ENCODE data around the gene RPL22L1. TPM values are rescaled to one million over a fixed set of nuclear protein-coding genes. Genes with fewer than 3 reads are reported as not detected.

The RPL22L1 gene
- total RNA-seq, 1 donor from 2014 or later: 95.6 TPM

DNA sequence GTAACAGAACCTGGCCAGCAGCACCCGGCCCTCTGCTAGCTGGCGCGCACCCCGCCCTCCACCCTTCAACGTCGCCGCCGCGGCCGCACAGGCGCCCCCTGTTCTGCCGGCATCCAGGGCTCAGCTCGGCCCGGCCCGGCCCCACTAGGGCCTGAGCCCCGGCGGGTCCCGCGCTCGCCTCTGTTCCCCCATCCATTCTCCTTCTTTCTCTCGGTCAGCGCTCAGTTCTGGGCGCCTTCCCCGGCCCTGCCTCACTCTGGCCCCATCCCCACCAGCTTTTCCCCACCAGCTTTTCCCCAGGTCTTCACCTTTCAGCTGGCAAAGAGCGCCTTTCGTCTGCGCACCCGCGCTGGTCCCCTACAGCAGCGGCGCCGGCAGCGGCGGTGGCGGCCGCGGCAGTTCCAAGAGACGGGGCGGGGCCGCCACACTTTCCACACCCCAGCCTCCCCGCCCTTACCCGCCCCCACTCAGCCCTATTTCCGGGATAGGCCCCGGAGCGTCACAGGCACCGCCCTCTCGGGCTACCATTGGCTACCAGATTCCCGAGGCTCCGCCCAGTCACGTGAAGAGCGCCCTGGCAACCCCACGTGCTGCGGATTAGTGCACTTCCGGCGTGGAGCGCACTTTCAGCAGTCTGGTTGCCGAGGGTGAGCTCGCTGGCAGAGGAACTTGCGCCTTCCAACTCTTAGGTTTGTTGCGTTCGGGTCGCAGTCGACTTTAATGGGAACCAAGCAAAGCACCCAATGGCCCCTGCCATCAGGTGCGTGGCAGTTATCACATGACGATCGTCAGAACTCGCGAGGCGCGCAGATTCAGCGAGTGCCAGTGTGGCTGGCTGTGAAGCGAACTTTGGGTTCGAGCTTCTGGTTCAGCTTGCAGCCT, 38.5 kb upstream of the RPL22L1 start, which contains the start of gene EIF5A2:
EIF5A2 (minus strand) TSS at position 403 of the 882 bp plus-strand sequence. CDS start 831 bp downstream, outside the sequence.
- H3K4me1 Mint-ChIP-seq (ENCODE audit: low read depth, unreplicated experiment): peaks cover 2% of the 10 kb centered on the region
- no peaks in the 10 kb centered on the region for H3K36me3 Mint-ChIP-seq (ENCODE audit: low read depth, unreplicated experiment)
- Histone ChIP-seq H3K4me1 (ENCODE audit: insufficient read depth, low read length) (peaks cover 7% of the 10 kb centered on the region), H3K9ac (ENCODE audit: low read length) (peak within 1 kb of the TSS; percentile 89), H2AFZ (ENCODE audit: low read depth, low read length) (peak within 1 kb of the TSS; percentile 89), H3K9me3 (ENCODE audit: insufficient read depth, low read depth, low read length) (peaks cover 11% of the 10 kb centered on the region), H3K4me3 (ENCODE audit: insufficient read depth, low read depth, low read length) (peak within 1 kb of the TSS; percentile 69), H3K27ac (ENCODE audit: low read depth, low read length) (peak within 1 kb of the TSS; percentile 74), H3K4me2 (ENCODE audit: low read length) (peak within 1 kb of the TSS; percentile 91), H4K20me1 (ENCODE audit: insufficient read depth, low read length) (no peaks in the 10 kb centered on the region), H3K36me3 (ENCODE audit: insufficient read depth, low read length) (no peaks in the 10 kb centered on the region), H3K27me3 (ENCODE audit: insufficient read depth, low read length) (no peaks in the 10 kb centered on the region), H3K79me2 (ENCODE audit: insufficient read depth, low read length) (peaks cover 16% of the 10 kb centered on the region)
- no peaks in the 10 kb centered on the region for H3K27me3 Mint-ChIP-seq (ENCODE audit: low read depth, unreplicated experiment)
- H3K9me3 Mint-ChIP-seq (ENCODE audit: unreplicated experiment): peaks cover 2% of the 10 kb centered on the region
- no peak for TF ChIP-seq EZH2 (IDR thresholded peaks at IDR 0.05; ENCODE audit: insufficient read depth, low read length)
- TF ChIP-seq, protein P1, sequence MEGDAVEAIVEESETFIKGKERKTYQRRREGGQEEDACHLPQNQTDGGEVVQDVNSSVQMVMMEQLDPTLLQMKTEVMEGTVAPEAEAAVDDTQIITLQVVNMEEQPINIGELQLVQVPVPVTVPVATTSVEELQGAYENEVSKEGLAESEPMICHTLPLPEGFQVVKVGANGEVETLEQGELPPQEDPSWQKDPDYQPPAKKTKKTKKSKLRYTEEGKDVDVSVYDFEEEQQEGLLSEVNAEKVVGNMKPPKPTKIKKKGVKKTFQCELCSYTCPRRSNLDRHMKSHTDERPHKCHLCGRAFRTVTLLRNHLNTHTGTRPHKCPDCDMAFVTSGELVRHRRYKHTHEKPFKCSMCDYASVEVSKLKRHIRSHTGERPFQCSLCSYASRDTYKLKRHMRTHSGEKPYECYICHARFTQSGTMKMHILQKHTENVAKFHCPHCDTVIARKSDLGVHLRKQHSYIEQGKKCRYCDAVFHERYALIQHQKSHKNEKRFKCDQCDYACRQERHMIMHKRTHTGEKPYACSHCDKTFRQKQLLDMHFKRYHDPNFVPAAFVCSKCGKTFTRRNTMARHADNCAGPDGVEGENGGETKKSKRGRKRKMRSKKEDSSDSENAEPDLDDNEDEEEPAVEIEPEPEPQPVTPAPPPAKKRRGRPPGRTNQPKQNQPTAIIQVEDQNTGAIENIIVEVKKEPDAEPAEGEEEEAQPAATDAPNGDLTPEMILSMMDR (IDR thresholded peaks at IDR 0.05; ENCODE audit: insufficient read depth, low read depth, low read length): no peak
- H3K4me3 Mint-ChIP-seq (ENCODE audit: unreplicated experiment): peak within 1 kb of the TSS; percentile 94
- H3K27ac Mint-ChIP-seq (ENCODE audit: unreplicated experiment): peak within 1 kb of the TSS; percentile 34
- DNase-seq (ENCODE audit: low read depth) (peak; percentile 88), FAIRE-seq (peak; percentile 43)

DNA sequence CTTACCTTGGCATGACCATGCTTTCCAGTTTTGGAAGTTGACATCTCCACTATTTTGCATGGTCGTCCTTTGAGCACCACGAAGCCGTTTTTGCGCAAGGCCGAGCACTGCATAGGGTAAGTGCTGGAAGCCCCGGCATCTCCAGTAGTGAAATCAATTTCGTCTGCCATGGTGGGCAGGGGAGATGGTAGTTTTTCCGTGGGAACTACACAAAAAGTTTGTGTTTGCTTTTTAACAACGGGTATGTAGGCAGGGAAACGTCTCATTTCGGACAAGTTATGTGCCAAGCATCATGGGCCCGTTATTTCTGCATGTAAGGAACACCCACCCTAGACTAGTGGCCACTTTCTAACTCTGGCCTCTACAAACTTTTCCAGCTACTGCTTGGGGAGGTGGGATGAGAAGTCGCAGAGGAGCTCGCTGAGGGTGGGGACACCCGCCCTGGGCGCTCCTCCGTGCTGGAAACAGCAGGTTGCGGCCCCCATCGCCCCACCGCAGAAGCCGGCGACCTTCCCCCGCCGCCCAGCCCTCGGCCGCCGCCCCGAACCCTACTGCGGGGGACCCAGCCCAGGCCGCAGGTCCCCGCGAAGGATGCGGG, 37.7 kb upstream of the RPL22L1 start:
- H3K27me3 Mint-ChIP-seq (ENCODE audit: low read depth, unreplicated experiment): no peaks in the 10 kb centered on the region
- peaks cover 2% of the 10 kb centered on the region for H3K4me1 Mint-ChIP-seq (ENCODE audit: low read depth, unreplicated experiment)
- Histone ChIP-seq H2AFZ (ENCODE audit: low read depth, low read length) (peak overlapping the region; percentile 89), H3K4me3 (ENCODE audit: insufficient read depth, low read depth, low read length) (peak overlapping the region; percentile 69), H3K36me3 (ENCODE audit: insufficient read depth, low read length) (no peaks in the 10 kb centered on the region), H3K9me3 (ENCODE audit: insufficient read depth, low read depth, low read length) (peaks cover 11% of the 10 kb centered on the region), H3K79me2 (ENCODE audit: insufficient read depth, low read length) (peaks cover 16% of the 10 kb centered on the region), H3K27ac (ENCODE audit: low read depth, low read length) (peak overlapping the region; percentile 74), H3K27me3 (ENCODE audit: insufficient read depth, low read length) (no peaks in the 10 kb centered on the region), H4K20me1 (ENCODE audit: insufficient read depth, low read length) (no peaks in the 10 kb centered on the region), H3K4me2 (ENCODE audit: low read length) (peak overlapping the region; percentile 91), H3K4me1 (ENCODE audit: insufficient read depth, low read length) (peaks cover 7% of the 10 kb centered on the region), H3K9ac (ENCODE audit: low read length) (peak overlapping the region; percentile 89)
- peak overlapping the region; percentile 94 for H3K4me3 Mint-ChIP-seq (ENCODE audit: unreplicated experiment)
- DNase-seq (ENCODE audit: low read depth) (peak; percentile 14), FAIRE-seq (no peak)
- TF ChIP-seq EZH2 (IDR thresholded peaks at IDR 0.05; ENCODE audit: insufficient read depth, low read length): no peak
- TF ChIP-seq, protein P1 (IDR thresholded peaks at IDR 0.05; ENCODE audit: insufficient read depth, low read depth, low read length): no peak
- no peak overlapping the region for H3K27ac Mint-ChIP-seq (ENCODE audit: unreplicated experiment)
- H3K36me3 Mint-ChIP-seq (ENCODE audit: low read depth, unreplicated experiment): no peaks in the 10 kb centered on the region
- peaks cover 2% of the 10 kb centered on the region for H3K9me3 Mint-ChIP-seq (ENCODE audit: unreplicated experiment)
